NOMO-1 treated with DMSO at 0.1 percent for 48 hours (cell line): ENCODE results near the gene SLC6A4.

Source experiments
- DNase-seq: peaks from one replicate; lab custom pipeline; 2025; ENCODE audit not compliant: unreplicated experiment; lab: John Stamatoyannopoulos, UW

The SLC6A4 gene

DNA sequence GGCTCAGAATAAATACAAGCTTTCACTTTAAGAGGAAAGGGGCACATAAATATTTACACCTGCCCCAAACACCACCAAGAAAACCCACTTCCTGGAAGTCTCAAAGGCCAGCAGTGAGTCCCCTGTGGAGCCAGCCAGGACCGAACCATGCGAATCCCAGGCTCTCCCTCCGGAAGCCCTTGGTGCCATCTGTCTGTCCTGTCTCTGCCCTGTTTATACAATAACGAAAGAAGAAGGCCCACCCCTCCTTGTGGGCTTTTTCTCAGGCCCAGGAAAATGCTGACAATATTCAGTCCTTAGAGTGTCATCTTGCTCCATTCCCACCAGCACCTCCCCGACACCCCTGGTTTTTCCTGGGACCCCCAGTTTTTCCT lies 3.6 kb upstream of the SLC6A4 start:
- no peak for DNase-seq

DNA sequence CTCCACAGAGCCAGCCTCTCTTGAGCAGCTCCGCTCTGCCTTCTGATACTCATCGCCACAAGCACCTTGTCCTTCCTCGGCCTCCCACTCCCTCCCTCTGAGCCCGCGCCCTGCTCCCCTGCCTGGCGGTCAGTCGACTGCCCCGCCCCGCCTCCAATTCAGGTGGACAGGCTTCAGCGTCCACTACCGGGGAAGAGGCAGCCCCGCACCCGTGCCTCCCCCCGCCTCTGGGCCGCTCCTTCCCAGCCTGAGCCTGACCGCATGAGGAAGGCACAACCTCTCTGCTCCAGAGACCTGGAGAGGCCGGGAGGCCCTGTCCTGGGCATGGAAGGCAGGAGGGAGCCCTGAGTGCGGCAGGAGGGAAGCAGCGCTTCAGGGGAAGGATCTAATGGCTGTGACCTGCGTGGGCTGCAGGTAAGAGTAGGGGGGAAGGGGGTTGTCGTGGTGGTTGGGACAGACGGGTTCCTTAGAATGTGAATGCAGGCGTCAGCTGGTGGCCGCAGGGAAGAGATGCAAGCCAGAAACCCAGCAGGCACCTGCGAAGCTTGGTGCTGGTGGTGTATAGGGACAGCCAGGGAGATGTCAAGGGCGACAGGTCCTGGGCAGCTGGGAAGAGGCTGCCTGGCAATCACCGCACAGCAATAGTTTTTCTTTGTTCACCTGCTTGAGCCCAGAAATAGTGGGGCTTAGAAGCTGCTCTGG lies 3.0 kb upstream of the SLC6A4 start:
- no peak for DNase-seq

DNA sequence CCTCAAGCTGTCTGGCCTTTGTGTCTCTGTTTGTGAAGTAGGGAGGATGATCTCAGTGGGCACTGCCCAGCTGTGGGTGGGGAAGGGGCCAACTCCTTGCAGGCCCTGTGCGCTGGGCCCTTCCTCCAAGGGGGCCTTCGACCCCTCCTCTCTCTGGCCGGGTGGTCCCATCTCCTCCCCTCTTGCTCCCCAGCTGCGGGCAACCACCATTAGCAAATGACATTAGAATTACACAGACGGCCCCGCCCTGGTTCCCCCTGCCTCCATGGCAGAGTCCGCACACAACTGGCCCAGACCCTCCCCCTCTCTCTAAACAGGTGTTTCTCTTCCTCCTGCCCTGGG lies 2.5 kb upstream of the SLC6A4 start:
- DNase-seq = no peak

DNA sequence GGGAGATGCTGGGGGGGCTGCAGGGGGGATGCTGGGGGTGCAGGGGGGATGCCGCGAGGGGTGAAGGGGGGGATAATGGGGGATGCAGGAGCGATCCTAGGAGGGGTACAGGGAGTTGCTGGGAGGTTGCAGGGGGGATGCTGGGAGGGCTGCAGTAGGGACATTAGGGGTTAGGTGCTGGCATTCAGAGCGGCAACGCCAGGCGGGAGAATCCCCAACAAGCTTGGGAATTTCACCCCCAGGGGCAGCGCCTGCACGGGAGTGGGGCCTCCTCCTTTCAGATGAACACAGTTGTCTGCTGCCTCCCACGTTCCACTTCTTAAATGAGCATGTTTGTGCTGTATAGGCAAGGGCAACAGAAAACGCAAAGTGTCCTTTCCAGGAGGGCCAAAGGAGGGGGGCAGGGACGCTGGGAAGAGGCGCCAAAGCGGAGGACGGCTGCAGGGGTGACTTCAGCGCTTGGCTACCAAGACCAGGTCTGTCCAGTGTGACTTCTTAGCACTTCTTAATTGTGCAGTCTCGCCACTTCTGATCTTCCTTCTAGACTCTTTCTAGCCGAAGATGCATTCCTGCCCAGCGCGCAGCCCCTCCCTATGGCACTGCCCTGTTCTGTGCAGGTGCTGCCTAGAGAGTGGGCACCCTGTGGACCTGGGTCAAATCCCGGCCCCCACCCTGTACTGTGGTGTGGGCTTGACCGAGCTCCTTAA lies 2.0 kb upstream of the SLC6A4 start:
- no peak for DNase-seq

DNA sequence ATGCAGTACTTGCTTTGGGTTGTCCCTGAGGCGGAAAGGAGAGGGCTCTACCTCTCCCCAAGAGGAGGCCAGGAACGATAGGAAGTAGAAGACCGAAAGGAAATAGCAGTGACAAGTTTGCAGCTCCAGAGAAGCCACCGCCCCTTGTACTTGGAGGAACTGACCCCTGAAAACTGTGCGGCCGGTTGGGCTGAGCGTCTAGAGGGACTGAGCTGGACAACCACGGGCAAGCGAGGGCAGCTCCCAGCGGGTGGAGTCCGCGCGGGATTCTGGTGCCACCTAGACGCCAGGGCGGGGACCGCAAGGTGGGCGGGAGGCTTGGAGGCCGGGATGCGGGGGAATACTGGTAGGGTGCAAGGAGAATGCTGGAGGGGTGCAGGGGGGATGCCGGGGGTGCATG lies 1.3 kb upstream of the SLC6A4 start:
- DNase-seq = peak; percentile 20

DNA sequence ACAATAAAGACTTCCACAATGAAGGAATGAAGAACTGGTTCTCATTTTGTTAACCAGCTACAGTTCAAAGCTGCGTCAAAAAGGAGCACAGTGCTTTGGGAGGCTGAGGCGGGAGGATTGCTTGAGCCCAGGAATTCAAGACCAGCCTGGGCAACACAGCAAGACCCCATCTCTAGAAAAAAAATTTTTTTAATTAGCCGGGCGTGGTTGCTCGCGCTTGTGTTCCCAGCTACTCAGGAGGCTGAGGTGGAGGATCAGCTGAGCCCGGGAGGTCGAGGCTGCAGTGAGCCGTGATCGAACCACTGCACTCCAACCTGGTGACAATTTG lies 764 bp upstream of the SLC6A4 start:
- no peak for DNase-seq

DNA sequence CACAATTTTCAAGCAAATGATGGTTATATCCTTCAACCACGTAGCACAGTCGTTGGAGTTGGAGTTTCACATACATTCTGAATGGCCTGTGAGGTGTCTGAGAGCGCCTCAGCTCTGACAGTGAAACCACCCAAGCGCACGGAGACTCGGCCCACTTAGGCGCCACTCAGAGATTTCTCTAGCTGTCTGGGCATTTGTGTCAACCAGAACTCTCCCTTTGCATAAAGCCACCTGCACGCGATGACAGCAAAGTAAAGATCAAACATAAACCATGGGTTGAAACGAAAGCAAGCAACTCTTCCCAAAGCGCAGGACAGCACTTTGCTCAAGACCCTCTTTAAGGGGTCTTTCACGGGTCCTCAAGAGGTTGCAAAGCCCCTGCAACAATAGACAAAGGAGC lies 533 bp downstream of the SLC6A4 start:
- no peak for DNase-seq

DNA sequence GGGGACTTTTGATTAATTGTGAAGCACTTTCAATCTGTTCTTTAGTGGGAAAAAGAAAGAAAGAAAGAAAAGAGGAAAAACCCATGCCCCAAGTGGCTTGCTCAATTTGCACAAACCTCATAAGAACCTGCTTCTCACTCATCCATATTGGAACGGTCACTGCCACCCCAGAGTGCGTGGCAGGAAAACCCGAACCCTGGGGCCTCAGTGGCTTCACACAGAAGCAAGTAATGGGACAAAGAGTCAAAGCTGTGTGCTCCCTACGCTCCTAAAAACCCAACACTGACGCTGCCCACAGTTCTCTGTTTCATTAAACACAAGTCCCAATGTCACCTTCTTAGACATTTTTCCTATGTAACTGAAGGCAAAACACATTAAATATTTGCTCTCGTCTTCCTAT lies 1.2 kb downstream of the SLC6A4 start:
- no peak for DNase-seq

DNA sequence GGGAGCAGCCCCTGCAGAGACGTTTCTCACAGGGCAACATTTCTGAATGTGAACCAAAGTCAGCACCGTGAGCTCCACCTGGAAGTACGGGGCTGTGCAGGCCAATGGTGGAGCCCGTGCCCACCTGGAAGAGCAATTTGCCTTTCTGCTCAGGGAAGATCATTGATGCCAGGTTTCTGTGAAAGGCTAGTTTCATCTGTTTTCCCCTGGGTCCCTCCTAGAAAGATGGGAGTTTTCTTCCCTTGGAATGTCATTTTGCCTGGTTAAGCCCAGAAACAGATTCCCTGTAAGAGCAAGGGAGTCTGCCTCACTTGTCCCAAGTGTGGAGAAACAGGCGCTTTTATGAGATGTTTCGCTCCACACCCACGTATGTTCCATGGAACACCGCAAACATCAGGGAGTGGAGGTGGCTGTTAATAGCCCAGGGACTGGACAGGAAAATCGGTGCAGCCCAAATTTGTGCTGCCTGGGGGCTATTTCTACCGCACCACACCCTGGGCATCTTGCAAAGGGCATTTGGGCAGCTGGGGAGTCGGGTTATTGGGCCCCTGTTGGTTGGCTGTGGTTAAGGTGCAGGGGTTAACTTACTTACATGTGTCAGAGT lies 2.6 kb downstream of the SLC6A4 start:
- no peak for DNase-seq

DNA sequence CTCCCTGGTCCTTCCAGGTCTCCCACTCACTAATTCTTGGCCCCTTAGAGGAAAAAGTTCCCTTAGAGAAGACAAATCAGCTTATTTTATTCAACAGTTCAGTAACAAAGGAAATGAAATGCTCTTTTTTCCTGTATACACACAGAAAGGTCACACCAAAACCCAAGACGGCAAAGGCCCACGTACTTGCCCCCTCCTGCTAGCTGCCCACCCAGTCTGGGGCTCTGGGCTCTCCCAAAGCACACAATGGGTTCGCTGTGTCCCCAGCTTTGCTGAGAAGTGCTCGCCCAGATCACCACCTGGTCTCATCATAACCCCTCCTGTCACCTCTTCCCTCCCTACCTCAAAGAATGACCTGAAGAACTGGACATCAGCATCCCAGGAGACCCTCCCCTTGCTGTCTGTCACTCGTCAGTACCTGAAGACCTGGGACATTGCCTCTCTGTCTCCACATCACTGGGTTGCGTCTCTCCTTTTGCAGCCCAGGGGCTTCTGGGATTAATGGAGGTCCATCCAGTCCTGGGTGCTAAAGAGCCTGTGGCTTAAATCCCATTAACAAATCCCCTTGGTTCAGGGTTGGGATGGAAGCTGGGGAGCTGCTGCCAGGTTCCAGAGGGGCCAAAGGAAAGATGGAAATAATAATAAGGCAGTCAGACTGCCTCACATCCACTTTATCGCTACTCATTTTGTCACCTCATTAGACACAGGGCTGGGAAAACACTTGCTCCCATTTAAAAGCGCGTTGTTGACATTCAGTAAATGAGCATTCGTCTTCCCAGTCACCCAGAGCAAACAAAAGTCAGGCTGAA lies 3.3 kb downstream of the SLC6A4 start:
- no peak for DNase-seq

DNA sequence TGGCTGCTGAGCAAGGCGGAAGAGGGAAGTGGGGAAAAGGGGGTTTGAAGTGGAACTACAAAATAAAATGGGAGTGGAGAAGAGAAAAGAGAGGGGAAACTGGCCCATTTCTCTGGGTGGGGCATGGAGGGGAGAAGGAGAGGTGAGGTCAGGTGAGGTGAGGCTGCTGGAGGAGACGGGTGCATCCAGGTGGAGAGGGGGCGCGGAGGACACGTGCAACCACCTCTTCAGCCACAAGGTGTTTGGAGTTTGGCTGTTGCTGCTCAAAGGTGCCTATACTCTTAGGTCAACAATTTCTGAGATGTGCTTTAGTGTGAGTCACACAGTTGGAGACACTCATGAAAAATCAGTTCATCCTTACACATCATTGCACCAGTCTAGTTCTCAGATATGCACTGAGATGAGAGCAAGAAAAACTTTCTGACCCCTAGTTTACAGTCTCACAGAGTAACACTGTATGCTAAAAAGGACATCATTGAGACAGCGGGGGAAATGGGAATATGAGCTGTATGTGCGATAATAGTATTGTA lies 4.8 kb downstream of the SLC6A4 start:
- DNase-seq = no peak

DNA sequence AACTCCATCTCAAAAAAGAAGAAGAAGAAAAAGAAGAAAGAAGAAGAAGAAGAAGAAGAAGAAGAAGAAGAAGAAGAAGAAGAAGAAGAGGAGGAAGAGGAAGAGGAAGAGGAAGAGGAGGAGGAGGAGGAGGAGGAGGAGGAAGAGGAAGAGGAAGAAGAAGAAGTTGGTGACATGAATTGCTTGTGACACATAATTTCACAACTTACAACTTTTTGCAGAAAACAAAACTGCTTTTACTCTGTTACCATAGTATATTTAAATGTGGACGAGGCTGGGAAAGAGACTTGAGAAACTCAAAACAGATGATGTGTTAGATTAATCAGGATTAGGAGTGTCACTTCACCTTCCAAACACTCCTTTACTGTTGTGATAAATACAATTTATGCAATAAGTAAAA lies 5.5 kb downstream of the SLC6A4 start:
- DNase-seq = peak; percentile 42

DNA sequence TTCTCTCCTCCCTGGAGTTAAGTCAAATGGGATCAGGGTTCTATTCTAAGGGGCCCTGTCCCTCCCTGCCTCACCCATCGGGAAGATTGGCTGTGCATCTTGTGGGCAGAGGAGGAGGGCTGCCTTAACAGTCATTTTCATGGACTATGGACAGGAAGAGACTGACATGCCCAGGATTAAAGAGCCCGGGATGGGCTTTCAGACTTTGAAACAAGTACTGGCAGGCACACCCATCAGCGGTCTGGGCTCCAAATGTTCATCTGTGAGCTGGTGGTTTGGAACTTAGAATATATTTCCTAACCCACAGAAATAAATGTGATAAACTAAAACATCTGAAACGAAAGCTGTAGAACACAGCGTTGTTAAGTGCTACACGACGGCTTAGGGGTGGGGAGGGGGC lies 6.5 kb downstream of the SLC6A4 start:
- no peak for DNase-seq

DNA sequence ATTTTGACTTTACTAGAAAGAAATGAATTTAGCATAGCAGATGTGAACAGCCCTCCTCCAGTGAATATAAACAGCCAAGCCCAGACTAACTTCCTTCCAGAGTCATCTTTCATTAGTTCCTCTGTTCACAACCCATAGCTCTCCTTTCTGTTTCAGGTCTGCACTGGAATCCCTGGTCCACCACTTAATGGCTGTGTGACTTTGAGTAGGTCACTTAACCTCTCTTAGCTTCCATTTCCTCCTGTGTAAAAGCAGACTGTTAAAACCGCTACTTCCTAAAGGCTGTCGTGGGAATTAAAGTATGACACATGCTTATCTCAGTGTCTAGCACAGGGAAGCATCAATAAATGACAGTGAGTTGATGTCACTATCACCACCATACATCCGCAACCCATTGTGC lies 7.5 kb downstream of the SLC6A4 start:
- DNase-seq = no peak

DNA sequence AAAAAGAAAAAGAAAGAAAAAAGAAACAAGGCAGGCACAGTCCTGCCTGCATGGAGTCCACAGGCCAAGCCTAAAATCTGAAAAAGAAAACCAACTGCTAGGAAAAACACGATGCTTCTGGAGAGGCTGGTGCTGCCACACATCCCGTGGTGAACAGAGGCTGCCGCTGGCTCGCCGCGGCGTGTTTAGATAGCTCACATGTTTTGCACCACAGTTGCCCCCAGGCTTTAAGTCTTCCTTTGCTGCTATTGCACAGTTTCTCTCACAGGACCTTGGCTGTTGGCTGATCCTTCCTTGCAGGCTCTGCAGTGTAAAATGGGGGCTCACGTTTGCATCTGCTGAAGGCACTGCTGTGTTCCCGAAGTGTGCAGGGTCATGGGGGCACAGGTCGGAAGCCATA lies 8.6 kb downstream of the SLC6A4 start:
- no peak for DNase-seq

DNA sequence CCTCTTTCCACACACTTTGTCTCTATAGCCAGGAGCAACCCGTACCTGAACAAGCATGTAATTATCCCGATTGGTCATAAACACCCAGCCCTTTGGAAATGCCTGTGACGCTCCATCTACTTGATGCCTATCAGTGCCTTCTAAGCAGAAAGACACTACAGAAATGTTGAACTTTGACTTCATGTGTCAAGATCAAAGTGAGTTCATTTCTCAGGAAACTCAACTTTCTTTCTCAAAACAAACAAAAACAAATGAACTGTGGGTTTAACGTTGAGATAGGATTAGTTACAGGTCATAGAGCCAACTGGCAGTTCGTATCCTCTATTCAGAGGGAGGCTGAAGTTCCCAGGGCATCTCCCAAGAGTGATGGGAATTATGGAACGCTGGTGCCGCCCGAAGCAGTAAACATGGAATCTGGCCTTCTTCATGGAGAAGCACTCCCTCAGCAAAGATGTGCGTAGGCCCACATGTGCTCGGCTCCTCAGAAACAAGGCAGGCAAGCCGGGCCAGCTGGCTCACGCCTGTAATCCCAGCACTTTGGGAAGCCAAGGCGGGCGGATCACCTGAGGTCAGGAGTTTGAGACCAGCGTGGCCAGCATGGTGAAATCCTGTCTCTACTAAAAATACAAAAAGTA lies 9.5 kb downstream of the SLC6A4 start:
- DNase-seq = no peak

DNA sequence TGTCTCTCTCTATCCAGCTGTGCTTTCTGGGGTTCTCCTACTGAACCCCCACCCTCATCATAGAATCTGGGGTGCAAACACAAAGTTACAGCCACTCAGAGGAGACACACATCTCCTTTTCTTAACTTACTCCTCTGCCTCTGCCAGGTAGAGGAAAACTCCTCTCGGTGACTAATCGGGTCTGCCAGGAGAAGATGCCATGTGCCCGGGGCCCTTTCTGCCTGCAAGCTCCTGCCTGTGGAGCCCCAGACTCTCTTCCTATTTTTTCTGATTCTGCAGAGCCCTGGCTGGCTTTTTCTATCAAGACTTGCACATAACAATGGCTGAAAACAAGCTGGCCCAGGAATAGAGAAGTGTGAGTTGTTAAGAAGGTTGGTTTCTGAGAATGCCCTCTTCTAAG lies 10.4 kb downstream of the SLC6A4 start:
- DNase-seq = peak; percentile 40

DNA sequence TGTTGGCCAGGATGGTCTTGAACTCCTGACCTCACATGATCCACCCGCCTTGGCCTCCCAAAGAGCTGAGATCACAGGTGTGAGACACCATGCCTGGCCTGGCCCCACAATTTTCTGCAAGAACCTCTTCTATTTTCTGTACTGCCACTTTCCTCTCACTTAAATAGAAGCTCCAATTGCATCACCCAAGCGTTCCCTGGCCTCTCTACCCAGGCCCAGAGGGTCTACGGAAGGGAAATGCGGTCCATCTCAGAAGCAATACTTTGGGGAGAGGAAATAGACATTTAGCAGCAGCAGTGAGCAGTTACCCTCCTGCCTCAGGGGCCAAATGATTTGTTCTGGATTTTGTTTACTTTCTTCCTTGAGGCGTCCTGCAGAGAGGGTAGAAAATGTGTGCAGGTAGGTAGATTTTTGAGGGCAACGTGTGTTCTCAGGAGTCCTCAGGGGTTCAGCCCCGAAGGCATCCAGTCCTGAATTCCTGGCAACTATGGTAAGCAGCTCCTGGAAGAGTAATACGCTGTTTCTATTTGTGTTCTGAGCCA lies 11.0 kb downstream of the SLC6A4 start:
- peak; percentile 60 for DNase-seq

DNA sequence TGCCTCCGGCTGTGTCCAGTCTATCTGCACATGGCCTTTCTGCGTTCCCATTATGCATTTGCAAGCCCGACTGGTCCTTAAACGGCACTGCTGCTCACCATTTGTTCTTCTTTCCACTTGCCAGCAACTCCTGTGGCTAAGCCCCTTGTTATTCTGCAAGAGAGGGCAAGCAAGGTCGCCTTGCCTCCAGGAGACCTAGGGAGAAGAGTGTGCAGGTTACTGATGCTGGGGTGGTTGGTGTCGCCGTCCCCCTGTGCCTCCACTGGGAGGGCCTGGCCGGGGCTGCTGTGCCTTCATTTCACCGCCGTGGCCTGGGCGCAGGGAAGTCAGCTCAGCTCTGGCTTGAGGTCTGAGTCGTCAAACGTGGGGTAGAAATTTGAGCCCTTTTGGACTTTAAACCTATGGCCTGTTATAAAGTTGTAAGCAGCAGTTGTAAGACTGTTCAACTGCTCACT lies 12.7 kb downstream of the SLC6A4 start:
- DNase-seq = no peak

DNA sequence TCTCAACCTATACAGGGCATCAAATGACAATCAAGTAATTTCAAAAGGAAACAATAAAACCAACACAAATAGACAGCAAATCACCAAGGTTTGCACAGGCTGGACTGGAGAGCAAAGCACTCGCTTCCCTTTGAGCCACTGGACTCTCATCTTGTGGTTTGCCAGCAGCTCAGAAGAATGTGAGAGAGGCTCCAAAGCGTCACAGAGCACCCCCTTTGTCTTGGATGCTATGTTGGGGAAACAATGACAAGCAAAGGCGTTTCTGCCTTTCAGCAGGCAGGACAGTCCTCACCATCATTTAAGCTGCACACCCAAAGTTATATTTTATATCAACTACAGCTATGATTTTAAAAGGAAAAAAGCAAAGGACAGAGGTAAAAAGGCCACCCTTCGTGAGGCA lies 13.2 kb downstream of the SLC6A4 start:
- DNase-seq = no peak

DNA sequence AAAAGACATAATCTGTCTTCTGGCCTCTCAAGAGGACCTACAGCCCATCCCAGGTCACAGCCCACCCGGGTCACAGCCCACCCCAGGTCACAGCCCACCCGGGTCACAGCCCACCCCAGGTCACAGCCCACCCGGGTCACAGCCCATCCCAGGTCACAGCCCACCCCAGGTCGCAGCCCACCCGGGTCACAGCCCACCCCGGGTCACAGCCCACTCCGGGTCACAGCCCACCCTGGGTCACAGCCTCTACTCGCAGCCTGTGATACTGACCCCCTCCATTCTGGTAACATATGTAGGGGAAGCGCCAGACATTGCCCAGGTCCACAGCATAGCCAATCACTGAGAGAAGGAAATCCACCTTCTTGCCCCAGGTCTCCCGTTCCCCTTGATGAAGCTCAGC lies 14.2 kb downstream of the SLC6A4 start:
- DNase-seq = no peak
